Body of pancreas (tissue), 4 donors: ENCODE results near the gene MEGF9. TPM values are rescaled to one million over a fixed set of nuclear protein-coding genes. Genes with fewer than 3 reads are reported as not detected.

Experiments
- ATAC-seq: fragments of 150-250 bp; one replicate; pipeline ENCODE4 v1.9.1; 2016
- DNase-seq, 4 donors: peaks; one replicate each; pipeline ENCODE4 v3.0.0-alpha.2; 2019
- H3K27ac ChIP-seq, 4 donors: fragments of 200-600 bp; sonication (generic); 1 replicate in 3 of 4; 2 replicates in 1 of 4; pipeline versions ENCODE4 v1.5.1 to v1.6.1; 2016 to 2019; ENCODE audit warnings: mild to moderate bottlenecking in 1 of 4, mixed read lengths in 1 of 4, moderate library complexity in 1 of 4
- H3K27me3 ChIP-seq, 2 donors: fragments of 200-600 bp; sonication (generic); one replicate each; pipeline ENCODE4 v1.6.0; 2016; ENCODE audit warnings: mild to moderate bottlenecking in 1 of 2
- H3K36me3 ChIP-seq, 2 donors: fragments of 200-600 bp; sonication (generic); replicated peaks in 1 of 2; 2 replicates each; pipeline ENCODE4 v1.5.1; 2016; ENCODE audit warnings: low read depth in 2 of 2; ENCODE audit not compliant: insufficient read depth in 1 of 2
- H3K4me1 ChIP-seq: fragments of 200-600 bp; sonication (generic); one replicate; pipeline ENCODE4 v1.6.0; 2016
- H3K4me3 ChIP-seq, 2 donors: fragments of 200-600 bp; sonication (generic); 1 replicate in 1 of 2; 2 replicates in 1 of 2; pipeline ENCODE4 v1.5.1; 2016 to 2019
- H3K9me3 ChIP-seq, 3 donors: fragments of 200-600 bp; sonication (generic); 1 replicate in 2 of 3; 2 replicates in 1 of 3; pipeline ENCODE4 v1.5.1; 2016
- POLR2A ChIP-seq, 3 donors: fragments of 450-650 bp; IDR thresholded peaks; one replicate each; pipeline ENCODE4 v1.6.1; 2016; ENCODE audit warnings: antibody characterized with exemption in 3 of 3, mild to moderate bottlenecking in 2 of 3
- WGBS, 2 donors: methylation state at CpG; one replicate each; pipeline ENCODE4 v1.1.5; 2017; 5-methylcytosine and 5-hydroxymethylcytosine counted together
- intact Hi-C: fragments of 100-400 bp; cut with DNase I; formaldehyde crosslinking; loops from one replicate; pipeline ENCODE4 v1.15.1; 2023
- total RNA-seq, 2 donors: library from RNA; depleted of rRNA; stranded (reverse); fragments of >200 nt; gene quantifications; one replicate each; pipeline ENCODE4 v1.1.0, GENCODE V29; 2016
- TF ChIP-seq, protein P1 (sequence below), 7 experiments: fragments of 450-650 bp in 4 of 7; fragments of 200-600 bp in 3 of 7; sonication (generic) in 3 of 7; IDR thresholded peaks; one replicate each; pipeline ENCODE4 v1.5.1; 2016 to 2019; ENCODE audit warnings: antibody characterized with exemption in 7 of 7

Gene MEGF9
- total RNA-seq, 2 donors from 2014 or later = 9.6 to 9.9 TPM

GRCh38 chr9:120611690-120612068 is 102.6 kb downstream of the MEGF9 start:
- H3K27ac ChIP-seq = no peak overlapping the region
- DNase-seq (no peak), ATAC-seq (no peak)
- H3K9me3 ChIP-seq = no peaks in the 10 kb centered on the region
- H3K4me1 ChIP-seq = no peaks in the 10 kb centered on the region
- 94 to 96% methylated on average over 1 of the region's 1 CpG for WGBS, 2 donors
- TF ChIP-seq POLR2A (IDR thresholded peaks at IDR 0.05) = no peak
- TF ChIP-seq, protein P1, sequence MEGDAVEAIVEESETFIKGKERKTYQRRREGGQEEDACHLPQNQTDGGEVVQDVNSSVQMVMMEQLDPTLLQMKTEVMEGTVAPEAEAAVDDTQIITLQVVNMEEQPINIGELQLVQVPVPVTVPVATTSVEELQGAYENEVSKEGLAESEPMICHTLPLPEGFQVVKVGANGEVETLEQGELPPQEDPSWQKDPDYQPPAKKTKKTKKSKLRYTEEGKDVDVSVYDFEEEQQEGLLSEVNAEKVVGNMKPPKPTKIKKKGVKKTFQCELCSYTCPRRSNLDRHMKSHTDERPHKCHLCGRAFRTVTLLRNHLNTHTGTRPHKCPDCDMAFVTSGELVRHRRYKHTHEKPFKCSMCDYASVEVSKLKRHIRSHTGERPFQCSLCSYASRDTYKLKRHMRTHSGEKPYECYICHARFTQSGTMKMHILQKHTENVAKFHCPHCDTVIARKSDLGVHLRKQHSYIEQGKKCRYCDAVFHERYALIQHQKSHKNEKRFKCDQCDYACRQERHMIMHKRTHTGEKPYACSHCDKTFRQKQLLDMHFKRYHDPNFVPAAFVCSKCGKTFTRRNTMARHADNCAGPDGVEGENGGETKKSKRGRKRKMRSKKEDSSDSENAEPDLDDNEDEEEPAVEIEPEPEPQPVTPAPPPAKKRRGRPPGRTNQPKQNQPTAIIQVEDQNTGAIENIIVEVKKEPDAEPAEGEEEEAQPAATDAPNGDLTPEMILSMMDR (IDR thresholded peaks at IDR 0.05) = no peak
- H3K36me3 ChIP-seq = peaks cover 0 to 4% of the 10 kb centered on the region in 2 donors
- H3K4me3 ChIP-seq = no peak overlapping the region
- H3K27me3 ChIP-seq = no peaks in the 10 kb centered on the region
- intact Hi-C loops = loop anchor here (10.0 kb wide), 1 partner anchor 113 kb away; no protein-coding TSS in a partner anchor

DNA sequence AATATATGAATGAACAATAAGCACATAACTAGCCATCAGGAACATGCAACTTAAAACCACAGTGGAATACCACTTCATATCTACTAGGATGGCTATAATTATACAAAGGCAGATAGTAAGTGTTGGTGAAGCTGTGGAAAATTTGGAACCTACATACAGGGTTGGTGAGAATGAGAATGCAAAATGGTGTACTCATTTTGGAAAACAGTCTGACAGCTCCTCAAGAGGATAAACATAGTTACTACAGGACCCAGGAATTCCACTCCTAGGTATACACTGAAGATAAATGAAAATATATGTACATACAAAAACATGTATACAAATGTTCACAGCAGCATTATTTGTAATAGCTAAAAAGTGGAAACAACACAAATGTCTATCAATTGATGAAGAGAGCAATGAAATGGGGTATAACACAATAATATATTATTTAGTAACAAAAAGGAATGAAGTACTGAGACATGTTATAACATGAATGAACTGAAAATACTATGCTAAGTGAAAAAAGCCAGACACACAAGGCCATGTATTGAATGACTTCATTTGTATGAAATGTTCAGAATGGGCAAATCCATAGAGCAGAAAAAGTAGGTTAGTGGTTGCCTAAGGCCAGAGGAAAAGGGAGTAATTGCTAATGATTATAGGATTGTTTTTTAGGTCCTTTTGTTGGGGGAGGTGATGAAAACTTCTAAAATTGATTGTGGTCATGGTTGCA is 103.1 kb downstream of the MEGF9 start:
- ATAC-seq = no peak
- no peak overlapping the region for H3K4me3 ChIP-seq
- no peaks in the 10 kb centered on the region for H3K27me3 ChIP-seq
- no peak for DNase-seq
- peaks cover 0 to 4% of the 10 kb centered on the region in 2 donors for H3K36me3 ChIP-seq
- H3K9me3 ChIP-seq = no peaks in the 10 kb centered on the region
- H3K4me1 ChIP-seq = no peaks in the 10 kb centered on the region
- intact Hi-C loops = loop anchor here (10.0 kb wide), 1 partner anchor 114 kb away; no protein-coding TSS in a partner anchor
- TF ChIP-seq POLR2A (IDR thresholded peaks at IDR 0.05) = no peak
- TF ChIP-seq, protein P1 (IDR thresholded peaks at IDR 0.05) = no peak
- H3K27ac ChIP-seq = no peak overlapping the region

- TF ChIP-seq POLR2A (IDR thresholded peaks at IDR 0.05) = no peak
- TF ChIP-seq, protein P1 (IDR thresholded peaks at IDR 0.05) = no peak
- H3K4me3 ChIP-seq = no peak overlapping the region
- ATAC-seq (no peak), DNase-seq (no peak)
- H3K27me3 ChIP-seq = no peaks in the 10 kb centered on the region
- no peaks in the 10 kb centered on the region for H3K4me1 ChIP-seq
- H3K9me3 ChIP-seq = no peaks in the 10 kb centered on the region
- H3K27ac ChIP-seq = no peak overlapping the region
- intact Hi-C loops = loop anchor here (10.0 kb wide), 1 partner anchor 115 kb away; no protein-coding TSS in a partner anchor
- 88 to 94% methylated on average over 2 of the region's 2 CpGs for WGBS, 2 donors
- peaks cover 0 to 4% of the 10 kb centered on the region in 2 donors for H3K36me3 ChIP-seq
Observed at GRCh38 chr9:120609636-120610035, 104.6 kb downstream of the MEGF9 start.

GRCh38 chr9:120608421-120608820 is 105.8 kb downstream of the MEGF9 start:
- TF ChIP-seq, protein P1 (IDR thresholded peaks at IDR 0.05) = no peak
- TF ChIP-seq POLR2A (IDR thresholded peaks at IDR 0.05) = no peak
- no peak for DNase-seq
- no peak overlapping the region for H3K4me3 ChIP-seq
- H3K36me3 ChIP-seq = peaks cover 0 to 4% of the 10 kb centered on the region in 2 donors
- intact Hi-C loops = no loop called here
- no peaks in the 10 kb centered on the region for H3K9me3 ChIP-seq
- H3K27ac ChIP-seq = no peak overlapping the region
- no peaks in the 10 kb centered on the region for H3K4me1 ChIP-seq
- ATAC-seq = no peak
- H3K27me3 ChIP-seq = no peaks in the 10 kb centered on the region

- Histone ChIP-seq H3K27me3 (no peaks in the 10 kb centered on the region), H3K27ac (no peak overlapping the region), H3K4me1 (no peaks in the 10 kb centered on the region), H3K36me3 (peaks cover 0 to 4% of the 10 kb centered on the region in 2 donors), H3K9me3 (no peaks in the 10 kb centered on the region), H3K4me3 (no peak overlapping the region)
- intact Hi-C loops = no loop called here
- ATAC-seq (no peak), DNase-seq (no peak)
- no peak for TF ChIP-seq POLR2A (IDR thresholded peaks at IDR 0.05)
- TF ChIP-seq, protein P1 (IDR thresholded peaks at IDR 0.05) = no peak
- 80 to 83% methylated on average over 1 of the region's 1 CpG for WGBS, 2 donors
Observed at GRCh38 chr9:120603591-120603990, 110.7 kb downstream of the MEGF9 start.
